DOHH2 (cell line): ENCODE measurements around the gene RBM3.

Experiments
- H3F3A ChIP-seq: fragments of 200-600 bp; sonication (generic), shearing (Covaris generic); 2 replicates; pipeline ENCODE4 v1.6.0; 2016; ENCODE audit warnings: antibody characterized with exemption, mild to moderate bottlenecking; ENCODE audit not compliant: control insufficient read depth, insufficient read depth
- H3K27ac ChIP-seq: fragments of 200-600 bp; sonication (generic); 2 replicates; pipeline ENCODE4 v1.5.1; 2014; ENCODE audit warnings: low read depth, mild to moderate bottlenecking, low read length, moderate library complexity
- H3K27me3 ChIP-seq: fragments of 200-600 bp; sonication (generic); 2 replicates; pipeline ENCODE4 v1.6.1; 2014; ENCODE audit warnings: mild to moderate bottlenecking, low read length, mixed read lengths; ENCODE audit not compliant: control insufficient read depth
- H3K36me3 ChIP-seq: fragments of 200-600 bp; sonication (generic); 2 replicates; pipeline ENCODE4 v1.6.1; 2014; ENCODE audit warnings: mild to moderate bottlenecking, low read length, moderate library complexity, mixed read lengths; ENCODE audit not compliant: control insufficient read depth
- H3K4me1 ChIP-seq: fragments of 200-600 bp; sonication (generic); 2 replicates; pipeline ENCODE4 v1.6.1; 2014; ENCODE audit warnings: mild to moderate bottlenecking, low read length, mixed read lengths; ENCODE audit not compliant: control insufficient read depth
- H3K4me2 ChIP-seq: fragments of 200-600 bp; sonication (generic); 2 replicates; pipeline ENCODE4 v1.6.0; 2014; ENCODE audit warnings: mild to moderate bottlenecking, low read length, moderate library complexity
- H3K4me3 ChIP-seq: fragments of 200-600 bp; sonication (generic); 2 replicates; pipeline ENCODE4 v1.5.1; 2014; ENCODE audit warnings: mild to moderate bottlenecking, low read length, mixed read lengths
- H3K79me2 ChIP-seq: fragments of 200-600 bp; sonication (generic); 2 replicates; pipeline ENCODE4 v1.6.1; 2014; ENCODE audit warnings: mild to moderate bottlenecking, low read length, mixed read lengths; ENCODE audit not compliant: control insufficient read depth
- H3K9me2 ChIP-seq: fragments of 200-600 bp; sonication (generic); replicated peaks from 2 replicates; pipeline ENCODE4 v1.6.1; 2014; ENCODE audit warnings: mild to moderate bottlenecking, low read length, mixed read lengths; ENCODE audit not compliant: control insufficient read depth
- H3K9me3 ChIP-seq: fragments of 200-600 bp; sonication (generic); 2 replicates; pipeline ENCODE4 v1.6.1; 2014; ENCODE audit warnings: antibody characterized with exemption, low read length, mixed read lengths; ENCODE audit not compliant: control insufficient read depth, insufficient read depth
- H4K20me1 ChIP-seq: fragments of 200-600 bp; sonication (generic); 2 replicates; pipeline ENCODE4 v1.6.0; 2014; ENCODE audit warnings: low read depth, mild to moderate bottlenecking, antibody characterized with exemption, low read length, moderate library complexity; ENCODE audit not compliant: control insufficient read depth, insufficient read depth
- CTCF ChIP-seq: fragments of 200-600 bp; sonication (generic); IDR thresholded peaks from one replicate; pipeline ENCODE4 v1.5.1; 2014; ENCODE audit warnings: antibody characterized with exemption, mild to moderate bottlenecking, low read depth, low read length; ENCODE audit not compliant: poor library complexity, severe bottlenecking
- EZH2phosphoT487 ChIP-seq: fragments of 200-600 bp; sonication (generic); IDR thresholded peaks from 2 replicates; pipeline ENCODE4 v1.6.1; 2017; ENCODE audit warnings: borderline replicate concordance, mild to moderate bottlenecking, antibody characterized with exemption, low read length, moderate library complexity, mixed read lengths

Gene RBM3

GRCh38 chrX:48539345-48540027, 34.8 kb upstream of the RBM3 start, which contains the start of gene TBC1D25:
Gene TBC1D25 (plus strand): TSS chrX:48539714. CDS start chrX:48539798, 84 bp downstream.
- Histone ChIP-seq H3K9me2 (no peaks in the 10 kb centered on the region), H3K27me3 (no peaks in the 10 kb centered on the region), H3F3A (no peaks in the 10 kb centered on the region), H3K27ac (peak within 1 kb of the TSS; percentile 61), H3K79me2 (peaks cover 16% of the 10 kb centered on the region), H3K4me3 (peak within 1 kb of the TSS; percentile 91), H3K9me3 (no peaks in the 10 kb centered on the region), H3K4me1 (peaks cover 19% of the 10 kb centered on the region), H3K4me2 (peak within 1 kb of the TSS; percentile 86), H4K20me1 (no peaks in the 10 kb centered on the region), H3K36me3 (peaks cover 3% of the 10 kb centered on the region)
- peak; percentile 53 for TF ChIP-seq CTCF
- no peak for TF ChIP-seq EZH2phosphoT487

GRCh38 chrX:48540028-48540375, 34.3 kb upstream of the RBM3 start:
- H3K4me2 ChIP-seq, result peak overlapping the region; percentile 86
- TF ChIP-seq CTCF (no peak), EZH2phosphoT487 (no peak)
- no peaks in the 10 kb centered on the region for H3K9me3 ChIP-seq
- peak overlapping the region; percentile 61 for H3K27ac ChIP-seq
- no peaks in the 10 kb centered on the region for H4K20me1 ChIP-seq
- H3K79me2 ChIP-seq, result peaks cover 16% of the 10 kb centered on the region
- peaks cover 19% of the 10 kb centered on the region for H3K4me1 ChIP-seq
- H3K9me2 ChIP-seq, result no peaks in the 10 kb centered on the region
- peak overlapping the region; percentile 91 for H3K4me3 ChIP-seq
- peaks cover 8% of the 10 kb centered on the region for H3K36me3 ChIP-seq
- H3K27me3 ChIP-seq, result no peaks in the 10 kb centered on the region
- no peaks in the 10 kb centered on the region for H3F3A ChIP-seq

- peaks cover 19% of the 10 kb centered on the region for H3K4me1 ChIP-seq
- H4K20me1 ChIP-seq, result no peaks in the 10 kb centered on the region
- no peak overlapping the region for H3K27ac ChIP-seq
- no peaks in the 10 kb centered on the region for H3F3A ChIP-seq
- no peaks in the 10 kb centered on the region for H3K9me2 ChIP-seq
- no peaks in the 10 kb centered on the region for H3K9me3 ChIP-seq
- TF ChIP-seq EZH2phosphoT487 (no peak), CTCF (no peak)
- H3K36me3 ChIP-seq, result peaks cover 8% of the 10 kb centered on the region
- peak overlapping the region; percentile 86 for H3K4me2 ChIP-seq
- peak overlapping the region; percentile 91 for H3K4me3 ChIP-seq
- H3K79me2 ChIP-seq, result peaks cover 16% of the 10 kb centered on the region
- no peaks in the 10 kb centered on the region for H3K27me3 ChIP-seq
These were observed 33.8 kb upstream of the RBM3 start for GRCh38 chrX:48540480-48540879.
